ENCODE results near the gene CORT.
A peak's percentile ranks its signal among the peaks of the same experiment; 100 is the strongest.
"Not testable (repeated sequence)": the region's sequence is repeated elsewhere in the genome, so short reads cannot be mapped to it uniquely, and the experiment has no call there.

CORT gene

GRCh38 chr1:10438677-10439163 lies 11.1 kb upstream of the CORT start:
- DNase-seq (ENCODE audit: low read depth): no peak

- DNase-seq (ENCODE audit: low read depth): no peak
Observed at GRCh38 chr1:10440305-10440704, 9.5 kb upstream of the CORT start.

DNA sequence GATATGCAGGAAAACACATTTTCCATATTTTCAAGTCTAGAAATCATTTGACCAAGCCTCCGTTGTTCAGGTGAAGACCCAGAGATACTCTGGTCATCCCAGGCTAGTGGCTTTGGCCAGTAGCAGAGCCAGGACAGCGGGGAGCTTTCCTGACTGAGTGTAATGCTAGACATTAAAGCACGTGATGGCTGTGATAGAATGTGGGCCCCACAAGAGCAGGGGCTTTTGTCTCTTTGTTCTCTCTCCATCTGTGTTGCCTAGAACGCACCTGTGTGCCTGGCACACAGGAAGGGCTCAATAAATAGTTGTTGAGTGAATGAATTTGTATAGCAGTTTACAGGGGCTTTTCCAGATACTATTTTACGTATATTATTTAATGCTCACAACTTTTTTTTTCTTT lies 9.0 kb upstream of the CORT start:
- DNase-seq (ENCODE audit: low read depth): no peak

DNA sequence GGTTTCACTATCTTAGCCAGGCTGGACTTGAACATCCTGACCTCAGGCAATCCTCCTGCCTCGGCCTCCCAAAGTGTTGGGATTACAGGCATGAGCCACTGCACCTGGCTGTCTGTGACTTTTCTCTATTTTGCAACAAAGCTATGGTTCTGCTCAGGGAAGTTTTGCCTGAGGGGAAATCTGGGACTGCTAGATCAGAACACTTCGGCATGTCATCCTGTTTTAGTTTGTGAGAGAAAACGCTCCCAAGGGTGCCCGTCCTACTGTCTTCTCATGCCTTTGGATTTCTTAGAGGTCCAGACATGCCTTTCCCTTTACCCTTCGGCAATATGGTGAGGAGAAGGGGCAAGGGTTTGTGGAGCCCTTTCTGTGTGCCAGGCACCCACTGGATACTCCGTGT lies 5.6 kb upstream of the CORT start:
- DNase-seq (ENCODE audit: low read depth): no peak

DNA sequence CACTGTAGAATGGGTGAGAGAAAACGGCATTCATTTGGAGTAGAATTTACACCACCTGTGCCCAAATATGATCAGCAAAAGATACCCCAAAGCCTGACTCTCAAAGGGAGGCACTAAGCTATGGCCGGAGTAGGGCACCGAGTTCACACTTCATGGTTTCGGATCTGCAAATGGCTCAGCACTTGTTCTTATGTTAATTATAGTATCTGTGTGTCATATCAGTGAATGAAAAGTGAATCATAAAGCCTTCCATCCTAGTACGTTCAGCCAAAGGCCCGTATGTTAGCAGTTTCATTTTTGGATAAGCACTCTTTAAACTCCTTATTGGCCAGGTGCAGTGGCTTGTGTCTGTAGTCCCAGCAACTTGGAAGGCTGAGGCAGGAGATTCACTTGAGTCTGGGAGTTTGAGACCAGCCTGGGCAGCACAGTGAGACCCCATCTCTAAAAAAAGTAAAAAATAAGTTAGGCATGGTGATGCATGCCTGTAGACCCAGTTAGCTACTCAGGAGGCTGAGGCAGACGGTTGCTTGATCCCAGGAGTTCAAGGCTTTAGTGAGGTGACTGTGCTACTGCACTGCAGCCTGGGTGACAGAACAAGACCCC lies 4.9 kb upstream of the CORT start:
- DNase-seq (ENCODE audit: low read depth): no peak

DNA sequence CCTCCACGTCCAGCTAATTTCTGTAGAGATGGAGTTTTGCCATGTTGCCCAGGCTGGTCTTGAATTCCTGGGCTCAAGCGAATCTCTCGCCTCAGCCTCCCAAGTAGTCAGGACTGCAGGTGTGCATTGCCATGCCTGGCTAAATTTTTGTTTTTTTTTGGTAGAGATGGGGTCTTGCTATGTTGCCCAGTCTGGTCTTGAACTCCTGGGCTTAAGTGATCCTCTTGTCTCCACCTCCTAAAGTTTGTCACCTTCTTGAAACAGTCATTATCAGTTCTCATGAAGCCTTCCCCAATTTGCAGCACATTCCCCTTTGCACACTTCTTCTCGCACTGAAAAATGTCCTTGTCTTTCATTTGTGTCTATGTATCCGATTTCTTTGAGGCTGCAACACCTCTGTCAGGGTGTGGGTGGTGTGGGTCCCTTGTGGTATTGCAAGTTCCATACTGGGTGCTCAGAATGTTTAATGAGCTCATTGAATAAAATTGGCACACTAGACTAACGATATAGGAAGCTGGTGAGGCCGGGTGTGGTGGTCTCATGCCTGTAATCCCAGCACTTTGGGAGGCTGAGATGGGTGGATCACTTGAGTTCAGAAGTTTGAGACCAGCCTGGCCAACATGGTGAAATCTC lies 2.9 kb upstream of the CORT start:
- DNase-seq (ENCODE audit: low read depth): no peak

- DNase-seq (ENCODE audit: low read depth): no peak
Observed at GRCh38 chr1:10450156-10450814, 454 bp downstream of the CORT start.

- DNase-seq (ENCODE audit: low read depth): no peak
Observed at GRCh38 chr1:10450836-10451235, 1.0 kb downstream of the CORT start.

DNA sequence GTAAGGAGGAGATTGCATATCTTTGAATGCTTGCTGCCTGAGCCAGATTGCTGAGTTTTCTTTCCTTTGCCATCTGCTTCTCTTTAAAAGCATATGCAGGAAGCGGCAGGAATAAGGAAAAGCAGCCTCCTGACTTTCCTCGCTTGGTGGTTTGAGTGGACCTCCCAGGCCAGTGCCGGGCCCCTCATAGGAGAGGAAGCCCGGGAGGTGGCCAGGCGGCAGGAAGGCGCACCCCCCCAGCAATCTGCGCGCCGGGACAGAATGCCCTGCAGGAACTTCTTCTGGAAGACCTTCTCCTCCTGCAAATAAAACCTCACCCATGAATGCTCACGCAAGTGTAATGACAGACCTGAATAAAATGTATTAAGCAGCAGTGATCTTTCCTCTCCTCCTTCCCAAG lies 1.5 kb downstream of the CORT start:
- no peak for DNase-seq (ENCODE audit: low read depth)

GRCh38 chr1:10456048-10456447 lies 6.2 kb downstream of the CORT start:
- DNase-seq (ENCODE audit: low read depth): no peak

GRCh38 chr1:10456661-10457060 lies 6.8 kb downstream of the CORT start:
- DNase-seq (ENCODE audit: low read depth): no peak

DNA sequence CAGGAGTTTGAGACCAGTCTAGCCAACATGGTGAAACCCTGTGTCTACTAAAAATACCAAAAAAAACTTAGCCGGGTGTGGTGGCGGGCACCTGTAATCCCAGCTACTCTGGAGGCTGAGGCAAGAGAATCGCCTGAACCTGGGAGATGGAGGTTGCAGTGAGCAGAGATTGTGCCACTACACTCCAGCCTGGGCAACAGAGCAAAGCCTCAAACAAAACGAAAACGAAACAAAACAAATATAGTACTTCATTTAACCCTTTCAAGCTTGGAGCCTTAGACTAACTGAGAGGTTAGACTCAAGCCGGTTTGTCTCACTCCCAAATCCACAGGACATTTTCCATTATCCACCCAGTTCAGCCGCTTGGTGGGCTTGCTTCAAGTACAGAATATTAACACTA lies 7.6 kb downstream of the CORT start:
- DNase-seq (ENCODE audit: low read depth): not testable (repeated sequence)

- no peak for DNase-seq (ENCODE audit: low read depth)
Observed at GRCh38 chr1:10457875-10458274, 8.0 kb downstream of the CORT start.

- DNase-seq (ENCODE audit: low read depth): no peak
Observed at GRCh38 chr1:10459184-10459583, 9.4 kb downstream of the CORT start.

DNA sequence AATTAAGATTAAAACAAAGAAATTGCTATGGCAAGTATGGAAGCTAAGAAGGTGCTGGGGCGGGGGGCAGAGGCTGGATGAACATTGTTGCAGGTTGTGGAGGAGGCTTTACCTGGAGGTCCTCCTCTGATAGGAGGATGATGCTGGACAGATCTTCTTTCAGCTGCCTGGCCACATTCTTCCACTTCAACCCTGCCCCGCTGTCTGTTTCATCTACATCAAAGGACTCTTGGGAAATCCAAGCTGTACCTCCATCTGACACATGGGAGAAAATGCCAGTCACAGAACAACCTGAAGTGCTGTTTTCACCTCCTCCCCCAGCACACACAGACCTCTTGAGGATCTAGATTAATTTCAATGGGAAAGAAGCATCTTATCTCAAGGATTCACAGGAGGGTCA lies 17.2 kb downstream of the CORT start:
- no peak for DNase-seq (ENCODE audit: low read depth)

DNA sequence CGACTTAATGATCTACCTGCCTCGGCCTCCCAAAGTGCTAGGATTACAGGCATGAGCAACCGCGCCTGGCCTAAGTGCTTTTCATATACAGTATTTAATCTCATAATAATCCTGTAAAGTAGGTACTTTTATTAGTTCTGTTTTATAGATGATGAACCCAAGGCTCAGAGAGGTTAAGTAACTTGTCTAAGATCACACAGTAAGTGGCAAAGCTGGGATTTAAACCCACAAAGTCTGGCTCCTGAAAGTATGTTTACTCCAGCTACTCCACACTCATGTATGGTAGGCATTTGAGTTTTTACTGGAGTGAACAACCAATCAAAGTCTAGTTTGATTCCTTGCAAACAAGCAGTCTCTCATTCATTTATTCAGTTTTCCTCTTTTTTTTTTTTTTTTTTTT lies 20.2 kb downstream of the CORT start:
- DNase-seq (ENCODE audit: low read depth): no peak

- no peak for DNase-seq (ENCODE audit: low read depth)
Observed at GRCh38 chr1:10471411-10472219, 21.8 kb downstream of the CORT start.

DNA sequence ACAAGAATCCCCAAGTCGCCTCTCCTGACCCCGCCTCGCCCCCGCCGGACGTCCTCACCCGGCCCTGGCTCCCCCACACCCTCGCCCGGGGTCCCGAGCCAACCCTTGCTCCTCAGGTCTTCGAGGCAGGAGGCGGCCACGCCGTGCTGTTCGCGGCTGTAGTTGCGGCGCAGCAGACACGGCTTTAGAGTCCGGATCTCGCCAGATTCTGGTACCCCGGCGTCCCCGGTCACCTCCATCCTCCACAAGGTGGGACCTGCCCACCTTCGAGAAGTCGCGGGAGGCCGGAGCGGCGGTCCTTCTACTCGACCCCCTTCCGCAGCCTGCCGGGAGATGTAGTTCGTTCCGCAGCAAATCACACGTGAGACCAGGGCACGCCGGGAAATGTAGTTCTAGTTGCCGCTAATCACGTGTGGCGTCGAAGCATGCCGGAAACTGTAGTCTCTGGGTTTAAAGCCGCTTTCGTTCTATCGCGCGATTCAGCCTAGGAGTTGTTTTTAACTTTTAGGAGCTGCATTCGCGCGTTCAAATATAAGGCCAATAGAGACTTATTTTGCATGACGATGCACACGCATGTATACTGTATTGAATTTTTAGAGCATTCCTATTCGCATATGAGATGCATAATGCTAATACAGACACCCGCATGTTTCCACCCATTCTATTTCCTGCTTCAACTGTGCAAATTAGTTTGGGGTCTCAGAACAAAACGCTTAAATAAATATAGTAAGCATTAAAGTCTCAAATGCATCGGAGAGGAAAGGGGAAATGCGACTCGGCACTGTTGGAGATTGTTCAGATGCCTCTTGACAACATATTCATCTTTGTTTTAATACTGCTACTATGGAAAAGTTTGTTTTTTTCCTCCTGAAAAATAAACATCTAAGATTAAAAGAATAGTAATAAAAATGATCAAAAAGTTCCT lies 22.7 kb downstream of the CORT start, which contains the start of gene DFFA:
DFFA (minus strand) TSS at position 310 of the 925 bp plus-strand sequence; CDS start at position 239, 71 bp downstream.
- DNase-seq (ENCODE audit: low read depth): peak; percentile 82

DNA sequence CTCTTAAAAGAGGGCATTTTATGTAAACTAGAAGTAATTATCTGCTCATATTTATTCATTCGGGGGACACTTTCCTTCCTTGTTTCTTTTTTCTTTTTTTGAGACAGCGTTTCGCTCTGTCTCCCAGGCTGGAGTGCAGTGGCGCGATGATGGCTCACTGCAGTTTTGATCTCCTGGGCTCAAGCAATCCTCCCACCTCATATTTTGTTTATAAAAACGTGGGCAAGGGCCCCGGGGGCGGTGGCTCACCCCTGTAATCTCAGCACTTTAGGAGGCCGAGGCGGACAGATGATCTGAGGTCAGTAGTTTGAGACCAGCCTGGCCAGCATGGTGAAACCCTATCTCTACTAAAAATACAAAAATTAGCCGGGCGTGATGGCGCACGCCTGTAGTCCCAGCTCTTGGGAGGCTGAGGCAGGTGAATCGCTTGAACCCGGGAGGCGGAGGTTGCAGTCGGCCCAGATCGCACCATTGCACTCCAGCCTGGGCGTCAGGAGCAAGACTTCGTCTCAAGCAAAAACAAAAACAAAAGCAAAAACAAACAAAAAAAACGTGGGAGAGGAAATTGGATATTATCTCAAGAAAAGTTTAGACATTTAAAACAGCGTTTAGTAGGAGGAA lies 23.4 kb downstream of the CORT start:
- no peak for DNase-seq (ENCODE audit: low read depth)

DNA sequence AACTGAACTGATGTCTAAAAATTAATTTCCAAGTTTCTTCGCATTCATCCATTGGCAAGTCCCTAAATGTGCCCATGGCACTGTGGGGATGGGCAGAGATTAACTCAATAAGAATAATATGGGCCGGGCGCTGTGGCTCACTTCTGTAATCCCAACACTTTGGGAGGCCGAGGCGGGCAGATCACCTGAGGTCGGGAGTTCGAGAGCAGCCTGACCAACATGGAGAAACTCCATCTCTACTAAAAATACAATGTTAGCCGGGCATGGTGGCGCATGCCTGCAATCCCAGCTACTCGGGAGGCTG lies 24.4 kb downstream of the CORT start:
- DNase-seq (ENCODE audit: low read depth): not testable (repeated sequence)

All from activated T-helper 9 cell treated with anti-CD3 and anti-CD28 coated beads, Interleukin-2, amount 50 U/mL, for 16 hours (primary cell).